K562 (cell line): ENCODE results near the gene SPRED2. TPM values are rescaled to one million over a fixed set of nuclear protein-coding genes. Genes with fewer than 3 reads are reported as not detected.
A peak's percentile ranks its signal among the peaks of the same experiment; 100 is the strongest.

Source experiments
- ATAC-seq: fragments of 200-7000 bp; cut with Tn5 transposase; 3 replicates; pipeline ENCODE4 v1.9.1; 2020; ENCODE audit warnings: moderate library complexity
- BruUV-seq: library from RNA; stranded (reverse); fragments of 400-500 nt; replicated peaks from 2 replicates; lab custom pipeline; 2021; lab: Mats Ljungman, UMichigan
- CTCF ChIA-PET: fragments of 300-600 bp; formaldehyde crosslinking; extraction: SDS; loops from one replicate; lab custom pipeline; 2021; ENCODE audit warnings: low intra/inter-chr PET ratio; lab: Yijun Ruan, JAX
- POLR2A ChIA-PET: fragments of 300-600, 350-650 bp; sonication (Branson Sonifier 250); formaldehyde crosslinking; extraction: SDS; loops from one replicate; lab custom pipeline; 2021; ENCODE audit warnings: antibody characterized with exemption, inconsistent platforms; lab: Yijun Ruan, JAX
- DNase-seq, 4 experiments: peaks; one replicate each; pipeline versions ENCODE4 v3.0.0 to v3.0.0-alpha.2; 2011 to 2018; ENCODE audit warnings: low spot score in 3 of 4, mixed read lengths in 3 of 4; ENCODE audit errors: extremely low read depth in 1 of 4
- FAIRE-seq: peaks from 2 replicates; lab custom pipeline; 2011; peaks lifted over from hg19 to GRCh38; lab: Jason Lieb, UNC
- H2AFZ ChIP-seq: 2 replicates; pipeline ENCODE4 v1.6.0; 2011; ENCODE audit warnings: low read depth, low read length, control low read depth, inconsistent platforms
- H3K27ac ChIP-seq: fragments of 200-600 bp; 3 replicates; pipeline ENCODE4 v1.8.0; 2011; ENCODE audit warnings: low read depth, mild to moderate bottlenecking, control low read depth, inconsistent platforms, low read length, moderate library complexity, mixed read lengths; ENCODE audit errors: extremely low read depth
- H3K27me3 ChIP-seq, 2 experiments: fragments of 300-600 bp in 1 of 2; 2 replicates in 1 of 2; 3 replicates in 1 of 2; pipeline versions ENCODE4 v1.6.0 to v1.8.0; 2011; ENCODE audit warnings: inconsistent platforms in 2 of 2, low read length in 2 of 2, mild to moderate bottlenecking in 1 of 2, mixed read lengths in 1 of 2, moderate library complexity in 1 of 2; ENCODE audit not compliant: control insufficient read depth in 2 of 2, insufficient read depth in 2 of 2
- H3K36me3 ChIP-seq: fragments of 300-600 bp; 3 replicates; pipeline ENCODE4 v1.8.0; 2011; ENCODE audit warnings: mild to moderate bottlenecking, low read length, inconsistent platforms; ENCODE audit not compliant: control insufficient read depth, insufficient read depth
- H3K4me1 ChIP-seq, 2 experiments: fragments of 200-600 bp in 1 of 2; replicated peaks in 1 of 2; 2 replicates in 1 of 2; 3 replicates in 1 of 2; pipeline versions ENCODE4 v1.5.1 to v1.8.0; 2011; ENCODE audit warnings: inconsistent platforms in 2 of 2, low read length in 2 of 2, mild to moderate bottlenecking in 1 of 2, mixed read lengths in 1 of 2, moderate library complexity in 1 of 2; ENCODE audit not compliant: control insufficient read depth in 2 of 2, insufficient read depth in 2 of 2
- H3K4me2 ChIP-seq: 2 replicates; pipeline ENCODE4 v1.6.1; 2011; ENCODE audit warnings: low read length, control low read depth, inconsistent platforms, mixed read lengths; ENCODE audit not compliant: insufficient read depth
- H3K4me3 ChIP-seq: fragments of 200-600 bp; sonication (generic), shearing (Covaris generic); 2 replicates; pipeline ENCODE4 v1.5.1; 2016; ENCODE audit warnings: control low read depth, inconsistent platforms
- H3K79me2 ChIP-seq: fragments of 200-600 bp; 3 replicates; pipeline ENCODE4 v1.8.0; 2011; ENCODE audit warnings: low read length, inconsistent platforms; ENCODE audit not compliant: control insufficient read depth, insufficient read depth
- H3K9ac ChIP-seq, 2 experiments: 2 replicates each; pipeline versions ENCODE4 v1.6.0 to v1.6.1; 2011; ENCODE audit warnings: low read depth in 2 of 2, low read length in 2 of 2, control low read depth in 1 of 2, inconsistent platforms in 1 of 2, mild to moderate bottlenecking in 1 of 2, mixed read lengths in 1 of 2; ENCODE audit not compliant: insufficient read depth in 1 of 2
- H3K9me1 ChIP-seq: one replicate; pipeline ENCODE4 v1.6.0; 2011; ENCODE audit warnings: inconsistent platforms, mild to moderate bottlenecking, low read length, moderate library complexity; ENCODE audit not compliant: control insufficient read depth, insufficient read depth
- H3K9me3 ChIP-seq: replicated peaks from 2 replicates; pipeline ENCODE4 v1.5.1; 2011; ENCODE audit warnings: low read depth, low read length, inconsistent platforms; ENCODE audit not compliant: control insufficient read depth, insufficient read depth
- H4K20me1 ChIP-seq: replicated peaks from 2 replicates; pipeline ENCODE4 v1.6.1; 2011; ENCODE audit warnings: low read length, inconsistent platforms, mixed read lengths; ENCODE audit not compliant: control insufficient read depth, insufficient read depth
- CREM ChIP-seq: IDR thresholded peaks from 2 replicates; pipeline ENCODE4 v1.6.1; 2014; ENCODE audit warnings: antibody characterized with exemption, low read depth
- CXXC5 ChIP-seq: fragments of 250-450 bp; sonication (Bioruptor Pico); IDR thresholded peaks from 2 replicates; pipeline ENCODE4 v1.8.0; 2022; ENCODE audit warnings: inconsistent platforms, mild to moderate bottlenecking, moderate library complexity
- FOSL1 ChIP-seq: fragments of 200-800 bp; sonication (Bioruptor generic); conservative IDR thresholded peaks from 2 replicates; pipeline ENCODE4 v1.6.1; 2016; ENCODE audit warnings: missing genetic modification characterization, missing compliant biosample characterization
- HOXB6 ChIP-seq: fragments of 250-450 bp; sonication (Bioruptor Pico); IDR thresholded peaks from 2 replicates; pipeline ENCODE4 v1.5.1; 2022; ENCODE audit warnings: mild to moderate bottlenecking, borderline replicate concordance
- HSF4 ChIP-seq: fragments of 250-450 bp; sonication (Bioruptor Pico); IDR thresholded peaks from 2 replicates; pipeline ENCODE4 v2.1.2; 2022; ENCODE audit warnings: mild to moderate bottlenecking, moderate library complexity, borderline replicate concordance
- ILK ChIP-seq: fragments of 450-650 bp; IDR thresholded peaks from 2 replicates; pipeline ENCODE4 v1.6.1; 2016; ENCODE audit warnings: missing genetic modification characterization, low read depth, mild to moderate bottlenecking, missing compliant biosample characterization, moderate library complexity, borderline replicate concordance
- PURB ChIP-seq: sonication (generic); formaldehyde crosslinking; IDR thresholded peaks from 2 replicates; pipeline ENCODE4 v1.9.0; 2021; ENCODE audit warnings: low read depth, mild to moderate bottlenecking, missing genetic modification reagents
- ZNF12 ChIP-seq: sonication (generic); formaldehyde crosslinking; IDR thresholded peaks from 2 replicates; pipeline ENCODE4 v1.4.0; 2020; ENCODE audit warnings: mild to moderate bottlenecking, missing genetic modification reagents
- ZNF143 ChIP-seq: sonication (generic); formaldehyde crosslinking; IDR thresholded peaks from 2 replicates; pipeline ENCODE4 v1.9.0; 2022; ENCODE audit warnings: mild to moderate bottlenecking, missing genetic modification reagents
- ZNF263 ChIP-seq: sonication (generic); formaldehyde crosslinking; IDR thresholded peaks from 2 replicates; pipeline ENCODE4 v1.8.0; 2022; ENCODE audit warnings: mild to moderate bottlenecking, missing genetic modification reagents, borderline replicate concordance
- ZNF609 ChIP-seq: sonication (generic); formaldehyde crosslinking; IDR thresholded peaks from 2 replicates; pipeline ENCODE4 v1.8.1; 2023; ENCODE audit warnings: missing genetic modification reagents, mild to moderate bottlenecking, borderline replicate concordance
- in situ Hi-C: fragments of 300-500 bp; cut with MboI; formaldehyde crosslinking; loops from 4 replicates; pipeline ENCODE4 v1.15.0; 2018; ENCODE audit warnings: inconsistent platforms, mixed read lengths
- intact Hi-C: fragments of 100-400 bp; cut with micrococcal nuclease; formaldehyde crosslinking; loops from 2 replicates; pipeline ENCODE4 v1.14.2; 2022
- polyA plus RNA-seq, 8 experiments: library from polyadenylated mRNA; depleted of rRNA in 4 of 8; stranded (reverse) in 5 of 8; unstranded in 3 of 8; fragments of >200 nt; fragmentation: Nextera tagmentation in 2 of 8; fragmentation: Illumina TruSeq in 1 of 8; extraction: Ambion mirVana in 2 of 8; extraction: Trizol in 1 of 8; gene quantifications; 2 replicates each; pipeline versions ENCODE4 v1.2.1 to v1.2.3, GENCODE V29; 2011 to 2014; ENCODE audit warnings: inconsistent platforms in 1 of 8, missing spikeins in 1 of 8
- total RNA-seq, 7 experiments: library from RNA; depleted of rRNA in 6 of 7; stranded (reverse); fragments of >200 nt in 6 of 7; fragmentation: Illumina TruSeq in 2 of 7; extraction: Trizol in 2 of 7; gene quantifications; 2 replicates each; pipeline versions ENCODE4 v1.2.1 to v1.2.3, GENCODE V29; 2011 to 2021; ENCODE audit warnings: low replicate concordance in 1 of 7

Gene SPRED2
- total and polyA plus RNA-seq, 9 of the 15 experiments (the other 6 are each of a cell fraction or from before 2014, with no cell fraction given) = 4.6 to 50.8 (median 14.1) TPM

- TF ChIP-seq ZNF143 (CRISPR knock-in tag) (no peak), PURB (CRISPR knock-in tag) (no peak), ZNF263 (CRISPR knock-in tag) (no peak), ILK (no peak), ZNF12 (CRISPR knock-in tag) (no peak)
- TF ChIP-seq, all 486 proteins: peak for 11
These were observed 73.6 kb downstream of the SPRED2 start (continued) for GRCh38 chr2:65358678-65359400.

DNA sequence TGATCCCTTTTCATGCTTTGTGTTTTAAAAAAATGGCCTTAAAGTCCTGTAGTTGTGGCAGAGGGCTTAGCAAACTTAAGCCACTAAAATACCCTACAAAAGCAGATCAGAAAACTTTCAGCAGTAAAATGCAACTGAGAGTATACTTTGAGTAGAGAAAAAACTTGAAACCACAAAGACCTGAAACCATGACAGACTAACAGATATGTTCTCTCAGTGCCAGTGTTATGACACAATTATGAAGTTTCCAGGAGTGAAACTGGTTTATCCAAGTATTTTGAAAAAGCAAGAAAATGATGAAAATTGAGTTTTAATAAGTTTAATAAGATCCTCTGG is 74.5 kb downstream of the SPRED2 start:
- intact Hi-C loops = loop anchor here (2.0 kb wide), 1 partner anchor 79 kb away; no protein-coding TSS in a partner anchor
- Histone ChIP-seq H3K4me1 (peaks cover 20 to 48% of the 10 kb centered on the region in 2 experiments), H4K20me1 (peaks cover 19% of the 10 kb centered on the region), H3K9me1 (no peaks in the 10 kb centered on the region), H3K36me3 (no peaks in the 10 kb centered on the region; the same call in 2 of the 3 replicates), H3K27me3 (no peaks in the 10 kb centered on the region), H2AFZ (no peak overlapping the region), H3K79me2 (peaks cover 93% of the 10 kb centered on the region), H3K9ac (peak overlapping the region in 1 of 2 experiments; percentile 42; a peak in 2 of 4 replicates), H3K27ac (peak overlapping the region; percentile 89; the same call in 1 of the 3 replicates), H3K9me3 (no peaks in the 10 kb centered on the region), H3K4me2 (no peak overlapping the region), H3K4me3 (no peak overlapping the region)
- no peak for DNase-seq
- in situ Hi-C loops = no loop called here
- POLR2A ChIA-PET = no interaction called here
- no peak for ATAC-seq
- no peak for FAIRE-seq
- BruUV-seq = no TSS peak
- CTCF ChIA-PET = no interaction called here
- TF ChIP-seq HSF4 (CRISPR knock-in tag) (no peak), HOXB6 (CRISPR knock-in tag) (no peak), CREM (no peak), FOSL1 (tag) (no peak), CXXC5 (CRISPR knock-in tag) (no peak), ZNF609 (CRISPR knock-in tag) (no peak)
